Right lobe of liver (tissue), 4 donors: Measurements from ENCODE around the gene TERB2.

Experiments used
- POLR2A ChIP-seq: fragments of 450-650 bp; IDR thresholded peaks from one replicate; pipeline ENCODE4 v1.6.1; 2017; ENCODE audit warnings: antibody characterized with exemption, mild to moderate bottlenecking
- TF ChIP-seq, protein P1 (sequence below), 4 donors: fragments of 200-600 bp in 3 of 4; fragments of 450-650 bp in 1 of 4; IDR thresholded peaks; one replicate each; pipeline versions ENCODE4 v1.5.1 to v1.8.0; 2016 to 2022; ENCODE audit warnings: antibody characterized with exemption in 4 of 4, mild to moderate bottlenecking in 2 of 4
- donor health status: DM: no; HTN: no; CAD: no.
- donor health status: DM: no; HTN: no; CAD: no.
- donor health status: DM: no; HTN: yes; CAD: no.

DNA sequence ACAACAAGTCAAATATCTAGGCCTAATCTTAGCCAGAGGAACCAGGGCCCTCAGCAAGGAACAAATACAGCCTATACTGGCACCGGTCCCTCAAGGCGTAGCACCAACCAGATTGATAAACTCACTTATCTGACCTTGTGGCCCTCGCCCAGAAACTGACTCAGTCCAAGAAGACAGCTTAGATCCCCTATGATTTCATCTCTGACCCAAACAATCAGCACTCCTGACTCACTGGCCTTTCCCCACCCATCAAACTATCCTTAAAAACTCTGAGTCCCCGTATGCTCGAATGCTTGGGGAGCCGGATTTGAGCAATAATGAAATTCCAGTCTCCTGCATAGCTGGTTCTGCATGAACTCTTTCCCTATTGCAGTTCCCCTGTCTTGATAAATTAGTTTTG is 64.9 kb downstream of the TERB2 start:
- TF ChIP-seq, protein P1, sequence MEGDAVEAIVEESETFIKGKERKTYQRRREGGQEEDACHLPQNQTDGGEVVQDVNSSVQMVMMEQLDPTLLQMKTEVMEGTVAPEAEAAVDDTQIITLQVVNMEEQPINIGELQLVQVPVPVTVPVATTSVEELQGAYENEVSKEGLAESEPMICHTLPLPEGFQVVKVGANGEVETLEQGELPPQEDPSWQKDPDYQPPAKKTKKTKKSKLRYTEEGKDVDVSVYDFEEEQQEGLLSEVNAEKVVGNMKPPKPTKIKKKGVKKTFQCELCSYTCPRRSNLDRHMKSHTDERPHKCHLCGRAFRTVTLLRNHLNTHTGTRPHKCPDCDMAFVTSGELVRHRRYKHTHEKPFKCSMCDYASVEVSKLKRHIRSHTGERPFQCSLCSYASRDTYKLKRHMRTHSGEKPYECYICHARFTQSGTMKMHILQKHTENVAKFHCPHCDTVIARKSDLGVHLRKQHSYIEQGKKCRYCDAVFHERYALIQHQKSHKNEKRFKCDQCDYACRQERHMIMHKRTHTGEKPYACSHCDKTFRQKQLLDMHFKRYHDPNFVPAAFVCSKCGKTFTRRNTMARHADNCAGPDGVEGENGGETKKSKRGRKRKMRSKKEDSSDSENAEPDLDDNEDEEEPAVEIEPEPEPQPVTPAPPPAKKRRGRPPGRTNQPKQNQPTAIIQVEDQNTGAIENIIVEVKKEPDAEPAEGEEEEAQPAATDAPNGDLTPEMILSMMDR (IDR thresholded peaks at IDR 0.05) = no peak
- TF ChIP-seq POLR2A = no peak
